Loucy (cell line): ENCODE results near the gene TNNI3K.

Experiments used
- H2AFZ ChIP-seq: fragments of 200-600 bp; sonication (generic); 2 replicates; pipeline ENCODE4 v1.6.0; 2016; ENCODE audit warnings: antibody characterized with exemption, mild to moderate bottlenecking, low read length, moderate library complexity
- H3F3A ChIP-seq: fragments of 200-600 bp; 2 replicates; pipeline ENCODE4 v1.6.0; 2016; ENCODE audit warnings: antibody characterized with exemption, low read depth, mild to moderate bottlenecking
- H3K27me3 ChIP-seq: fragments of 200-600 bp; sonication (generic); 2 replicates; pipeline ENCODE4 v1.6.1; 2014; ENCODE audit warnings: low read length, mild to moderate bottlenecking; ENCODE audit not compliant: insufficient read depth, poor library complexity, severe bottlenecking
- H3K36me3 ChIP-seq: fragments of 200-600 bp; sonication (generic); 2 replicates; pipeline ENCODE4 v1.6.1; 2016; ENCODE audit warnings: low read length; ENCODE audit not compliant: insufficient read depth
- H3K4me1 ChIP-seq: fragments of 200-600 bp; sonication (generic); 2 replicates; pipeline ENCODE4 v1.5.1; 2014; ENCODE audit warnings: low read length, mild to moderate bottlenecking; ENCODE audit not compliant: insufficient read depth, poor library complexity, severe bottlenecking
- H3K4me2 ChIP-seq: fragments of 200-600 bp; sonication (generic); 2 replicates; pipeline ENCODE4 v1.6.0; 2014; ENCODE audit warnings: antibody characterized with exemption, low read length, low read depth, mild to moderate bottlenecking; ENCODE audit not compliant: poor library complexity, severe bottlenecking
- H3K4me3 ChIP-seq: fragments of 200-600 bp; sonication (generic); 2 replicates; pipeline ENCODE4 v1.5.1; 2014; ENCODE audit warnings: low read length, mild to moderate bottlenecking, mixed read lengths; ENCODE audit not compliant: poor library complexity, severe bottlenecking
- H3K79me2 ChIP-seq: fragments of 200-600 bp; sonication (generic); 2 replicates; pipeline ENCODE4 v1.6.1; 2014; ENCODE audit warnings: low read length; ENCODE audit not compliant: insufficient read depth
- H3K9ac ChIP-seq: fragments of 200-600 bp; sonication (generic); 2 replicates; pipeline ENCODE4 v1.6.0; 2014; ENCODE audit warnings: mild to moderate bottlenecking, low read depth, low read length, moderate library complexity; ENCODE audit not compliant: poor library complexity, severe bottlenecking
- H3K9me2 ChIP-seq: fragments of 200-600 bp; sonication (generic); replicated peaks from 2 replicates; pipeline ENCODE4 v1.6.1; 2016; ENCODE audit warnings: low read depth, low read length, mixed read lengths
- H3K9me3 ChIP-seq: fragments of 200-600 bp; sonication (generic); 2 replicates; pipeline ENCODE4 v1.6.1; 2014; ENCODE audit warnings: mild to moderate bottlenecking, antibody characterized with exemption, low read length, low read depth; ENCODE audit not compliant: insufficient read depth
- H4K20me1 ChIP-seq: fragments of 200-600 bp; sonication (generic); 2 replicates; pipeline ENCODE4 v1.6.0; 2014; ENCODE audit warnings: antibody characterized with exemption, low read length, mild to moderate bottlenecking; ENCODE audit not compliant: insufficient read depth, poor library complexity, severe bottlenecking
- EZH2phosphoT487 ChIP-seq: fragments of 200-600 bp; IDR thresholded peaks from 2 replicates; pipeline ENCODE4 v1.6.1; 2018; ENCODE audit warnings: antibody characterized with exemption, mild to moderate bottlenecking, moderate library complexity, borderline replicate concordance
- TF ChIP-seq, protein P1 (sequence below): fragments of 200-600 bp; sonication (generic); conservative IDR thresholded peaks from 2 replicates; pipeline ENCODE4 v1.5.1; 2014; ENCODE audit warnings: mild to moderate bottlenecking, antibody characterized with exemption, low read length

Gene TNNI3K

DNA sequence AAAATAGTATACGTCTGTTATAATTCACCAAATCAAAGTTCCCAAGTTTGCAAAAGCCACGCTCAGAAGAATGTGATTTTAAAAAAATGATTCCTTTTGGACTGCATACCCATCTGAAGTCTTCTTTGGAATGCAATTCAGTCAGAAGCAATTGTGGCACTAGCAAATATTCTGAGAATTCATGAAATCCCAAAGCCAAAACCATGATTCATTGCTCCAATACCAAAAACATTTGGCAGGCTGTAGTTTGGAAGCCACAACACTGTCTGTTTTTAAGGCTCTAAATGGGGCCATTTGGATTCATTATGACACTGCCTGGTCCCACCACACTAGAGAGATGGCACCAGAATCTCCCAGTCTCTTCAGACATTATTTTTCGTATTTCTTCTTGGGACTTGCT is 299.1 kb downstream of the TNNI3K start:
- Histone ChIP-seq H3K4me3 (no peak overlapping the region), H3K9me2 (no peaks in the 10 kb centered on the region), H3F3A (no peaks in the 10 kb centered on the region), H3K27me3 (no peaks in the 10 kb centered on the region), H3K4me1 (no peaks in the 10 kb centered on the region), H3K9ac (no peak overlapping the region), H3K9me3 (no peaks in the 10 kb centered on the region), H3K36me3 (no peaks in the 10 kb centered on the region), H3K79me2 (no peaks in the 10 kb centered on the region), H2AFZ (no peak overlapping the region), H4K20me1 (no peaks in the 10 kb centered on the region), H3K4me2 (no peak overlapping the region)
- TF ChIP-seq EZH2phosphoT487: no peak
- TF ChIP-seq, protein P1, sequence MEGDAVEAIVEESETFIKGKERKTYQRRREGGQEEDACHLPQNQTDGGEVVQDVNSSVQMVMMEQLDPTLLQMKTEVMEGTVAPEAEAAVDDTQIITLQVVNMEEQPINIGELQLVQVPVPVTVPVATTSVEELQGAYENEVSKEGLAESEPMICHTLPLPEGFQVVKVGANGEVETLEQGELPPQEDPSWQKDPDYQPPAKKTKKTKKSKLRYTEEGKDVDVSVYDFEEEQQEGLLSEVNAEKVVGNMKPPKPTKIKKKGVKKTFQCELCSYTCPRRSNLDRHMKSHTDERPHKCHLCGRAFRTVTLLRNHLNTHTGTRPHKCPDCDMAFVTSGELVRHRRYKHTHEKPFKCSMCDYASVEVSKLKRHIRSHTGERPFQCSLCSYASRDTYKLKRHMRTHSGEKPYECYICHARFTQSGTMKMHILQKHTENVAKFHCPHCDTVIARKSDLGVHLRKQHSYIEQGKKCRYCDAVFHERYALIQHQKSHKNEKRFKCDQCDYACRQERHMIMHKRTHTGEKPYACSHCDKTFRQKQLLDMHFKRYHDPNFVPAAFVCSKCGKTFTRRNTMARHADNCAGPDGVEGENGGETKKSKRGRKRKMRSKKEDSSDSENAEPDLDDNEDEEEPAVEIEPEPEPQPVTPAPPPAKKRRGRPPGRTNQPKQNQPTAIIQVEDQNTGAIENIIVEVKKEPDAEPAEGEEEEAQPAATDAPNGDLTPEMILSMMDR: no peak

DNA sequence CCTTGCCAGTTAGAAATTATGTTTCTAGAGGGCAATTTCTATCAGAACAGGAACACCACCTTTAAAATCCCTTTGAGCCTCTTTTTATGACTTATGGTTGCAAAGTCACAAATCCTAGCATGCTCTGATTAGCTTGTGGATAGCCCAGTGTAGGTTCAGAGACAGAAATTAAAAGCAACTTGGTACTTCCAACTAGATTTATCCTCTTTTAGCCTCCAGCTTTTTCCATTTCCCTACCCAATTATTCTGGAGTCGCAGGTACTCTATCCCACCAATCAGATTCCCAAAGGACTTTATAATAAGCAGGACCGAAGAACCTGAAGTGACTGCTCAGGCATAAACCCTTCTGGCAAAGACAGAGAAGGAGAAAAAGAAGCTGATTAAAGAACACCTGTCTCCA is 310.6 kb downstream of the TNNI3K start:
- H3K4me3 ChIP-seq: no peak overlapping the region
- no peaks in the 10 kb centered on the region for H3K27me3 ChIP-seq
- H3K9me2 ChIP-seq: no peaks in the 10 kb centered on the region
- H3K79me2 ChIP-seq: no peaks in the 10 kb centered on the region
- H3K9ac ChIP-seq: no peak overlapping the region
- no peak overlapping the region for H3K4me2 ChIP-seq
- no peaks in the 10 kb centered on the region for H3F3A ChIP-seq
- H4K20me1 ChIP-seq: no peaks in the 10 kb centered on the region
- H3K4me1 ChIP-seq: no peaks in the 10 kb centered on the region
- H3K9me3 ChIP-seq: no peaks in the 10 kb centered on the region
- no peaks in the 10 kb centered on the region for H3K36me3 ChIP-seq
- TF ChIP-seq EZH2phosphoT487: no peak
- TF ChIP-seq, protein P1: no peak
- no peak overlapping the region for H2AFZ ChIP-seq

DNA sequence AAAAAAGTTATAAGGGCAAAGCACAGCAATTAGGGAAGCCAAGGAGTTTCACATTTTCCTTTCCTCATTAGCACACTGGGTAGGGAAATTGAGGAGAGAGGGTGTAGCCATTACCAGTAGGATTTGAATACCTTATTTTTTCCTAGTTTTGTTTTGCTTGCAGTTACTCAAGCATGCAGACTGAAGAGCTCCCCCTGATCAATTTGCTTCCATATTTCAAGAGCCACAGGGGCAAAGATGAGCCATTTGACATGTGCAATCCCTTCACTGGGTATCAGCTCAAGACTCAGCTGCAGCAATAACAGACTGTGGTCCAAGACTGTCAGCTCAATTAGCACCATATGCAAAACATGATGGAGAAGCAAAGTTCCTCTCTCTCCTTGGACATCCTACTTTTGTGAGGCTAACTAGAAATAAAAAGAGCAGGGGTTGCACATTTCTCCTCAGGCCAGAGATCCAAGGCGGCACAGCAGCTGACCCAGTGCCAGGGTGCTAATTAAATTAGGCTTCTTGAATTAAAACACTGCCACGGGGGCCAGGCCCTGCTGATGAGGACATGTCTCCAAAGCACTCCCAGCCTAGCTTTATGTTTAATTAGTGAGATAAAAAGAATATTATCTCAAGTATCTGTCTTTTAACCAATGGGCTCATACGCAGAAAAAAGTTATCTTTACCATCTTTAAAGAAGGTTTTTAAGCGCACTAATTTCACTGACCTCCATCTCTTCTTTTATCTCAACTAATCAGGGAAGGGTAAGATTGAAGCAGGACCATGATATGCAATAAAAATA is 314.0 kb downstream of the TNNI3K start:
- Histone ChIP-seq H3K9me3 (no peaks in the 10 kb centered on the region), H3K4me1 (no peaks in the 10 kb centered on the region), H3K4me3 (no peak overlapping the region), H3K9ac (no peak overlapping the region), H3K36me3 (no peaks in the 10 kb centered on the region), H3K9me2 (no peaks in the 10 kb centered on the region), H3K4me2 (no peak overlapping the region), H3K79me2 (no peaks in the 10 kb centered on the region), H4K20me1 (no peaks in the 10 kb centered on the region), H2AFZ (no peak overlapping the region), H3K27me3 (no peaks in the 10 kb centered on the region), H3F3A (no peaks in the 10 kb centered on the region)
- no peak for TF ChIP-seq EZH2phosphoT487
- TF ChIP-seq, protein P1: no peak
